PC-3 (cell line): ENCODE results near the gene LRRIQ4. TPM values are rescaled to one million over a fixed set of nuclear protein-coding genes. Genes with fewer than 3 reads are reported as not detected.
A peak's percentile ranks its signal among the peaks of the same experiment; 100 is the strongest.

Experiments
- ATAC-seq: fragments of 200-7000 bp; cut with Tn5 transposase; 2 replicates; pipeline ENCODE4 v1.9.1; 2020; ENCODE audit warnings: mild to moderate bottlenecking, moderate library complexity
- BruUV-seq: library from RNA; stranded (reverse); fragments of 400-500 nt; replicated peaks from 2 replicates; lab custom pipeline; 2021; lab: Mats Ljungman, UMichigan
- CTCF ChIA-PET: fragments of 300-600 bp; sonication (Branson Sonifier 250); formaldehyde crosslinking; loops from one replicate; lab custom pipeline; 2022; ENCODE audit warnings: antibody characterized with exemption; lab: Charles Lee
- POLR2A ChIA-PET: fragments of 300-600 bp; sonication (Branson Sonifier 250); formaldehyde crosslinking; loops from one replicate; lab custom pipeline; 2022; ENCODE audit warnings: antibody characterized with exemption; ENCODE audit not compliant: unreplicated experiment; lab: Charles Lee
- DNase-seq: peaks from one replicate; pipeline ENCODE4 v3.0.0-alpha.2; 2015
- H2AFZ ChIP-seq: fragments of 300-600 bp; sonication (generic); 2 replicates; pipeline ENCODE4 v1.6.0; 2016; ENCODE audit warnings: antibody characterized with exemption, low read length
- H3F3A ChIP-seq: fragments of 300-600 bp; sonication (generic); one replicate; pipeline ENCODE4 v1.6.0; 2017; ENCODE audit warnings: antibody characterized with exemption, low read length, control low read depth, mild to moderate bottlenecking; ENCODE audit not compliant: unreplicated experiment
- H3K27ac ChIP-seq: fragments of 300-600 bp; sonication (generic); 2 replicates; pipeline ENCODE4 v1.5.1; 2016; ENCODE audit warnings: mild to moderate bottlenecking, low read length
- H3K27me3 ChIP-seq: fragments of 300-600 bp; sonication (generic); 2 replicates; pipeline ENCODE4 v1.6.1; 2016; ENCODE audit warnings: low read length, mixed read lengths
- H3K36me3 ChIP-seq: fragments of 300-600 bp; sonication (generic); 2 replicates; pipeline ENCODE4 v1.6.1; 2016; ENCODE audit warnings: low read depth, mixed run types, low read length, mixed read lengths
- H3K4me1 ChIP-seq: fragments of 300-600 bp; sonication (generic); 2 replicates; pipeline ENCODE4 v1.5.1; 2016; ENCODE audit warnings: low read length; ENCODE audit not compliant: insufficient read depth
- H3K4me2 ChIP-seq: fragments of 300-600 bp; sonication (generic); 2 replicates; pipeline ENCODE4 v1.6.0; 2016; ENCODE audit warnings: low read length
- H3K4me3 ChIP-seq: fragments of 300-600 bp; sonication (generic); 2 replicates; pipeline ENCODE4 v1.5.1; 2016; ENCODE audit warnings: mild to moderate bottlenecking, low read length, mixed read lengths
- H3K79me2 ChIP-seq: fragments of 300-600 bp; sonication (generic); 2 replicates; pipeline ENCODE4 v1.6.1; 2017; ENCODE audit warnings: low read length, mixed read lengths
- H3K9ac ChIP-seq: fragments of 300-600 bp; sonication (generic); 2 replicates; pipeline ENCODE4 v1.6.0; 2016; ENCODE audit warnings: mild to moderate bottlenecking, low read length
- H3K9me2 ChIP-seq: fragments of 300-600 bp; sonication (generic); replicated peaks from 2 replicates; pipeline ENCODE4 v1.6.1; 2016; ENCODE audit warnings: mixed run types, low read length, mixed read lengths
- H3K9me3 ChIP-seq: fragments of 300-600 bp; sonication (generic); 2 replicates; pipeline ENCODE4 v1.6.1; 2016; ENCODE audit warnings: low read length, mixed read lengths
- H4K20me1 ChIP-seq: fragments of 300-600 bp; sonication (generic); 2 replicates; pipeline ENCODE4 v1.6.1; 2016; ENCODE audit warnings: low read length, mixed read lengths
- CTCF ChIP-seq: fragments of 300-600 bp; sonication (generic); conservative IDR thresholded peaks from 2 replicates; pipeline ENCODE4 v1.5.1; 2017; ENCODE audit warnings: antibody characterized with exemption, low read depth, mild to moderate bottlenecking, low read length
- EZH2 ChIP-seq: fragments of 300-600 bp; sonication (generic); IDR thresholded peaks from one replicate; pipeline ENCODE4 v1.6.1; 2017; ENCODE audit warnings: antibody characterized with exemption, mild to moderate bottlenecking, low read length; ENCODE audit not compliant: unreplicated experiment
- EZH2phosphoT487 ChIP-seq: fragments of 300-600 bp; sonication (generic); IDR thresholded peaks from 2 replicates; pipeline ENCODE4 v1.6.1; 2018; ENCODE audit warnings: mild to moderate bottlenecking, antibody characterized with exemption, low read length, borderline replicate concordance
- intact Hi-C: fragments of 100-400 bp; cut with micrococcal nuclease; formaldehyde crosslinking; loops from 2 replicates; pipeline ENCODE4 v1.9.0; 2023
- total RNA-seq: library from RNA; depleted of rRNA; stranded (reverse); fragments of >200 nt; gene quantifications from 2 replicates; pipeline ENCODE4 v1.2.3, GENCODE V29; 2014

LRRIQ4 gene
- total RNA-seq, 1 experiment from 2014 or later, result not detected

- ATAC-seq, result no peak
- Histone ChIP-seq H3K36me3 (no peaks in the 10 kb centered on the region), H3K9ac (no peak overlapping the region), H3K4me1 (peaks cover 3% of the 10 kb centered on the region; the same call in 1 of the 2 replicates), H3K4me2 (no peak overlapping the region), H3K4me3 (no peak overlapping the region), H3K27ac (no peak overlapping the region), H4K20me1 (no peaks in the 10 kb centered on the region), H3K79me2 (no peaks in the 10 kb centered on the region), H3K9me2 (no peaks in the 10 kb centered on the region), H3K9me3 (no peaks in the 10 kb centered on the region), H2AFZ (no peak overlapping the region), H3K27me3 (no peaks in the 10 kb centered on the region), H3F3A (no peaks in the 10 kb centered on the region)
- intact Hi-C loops, result no loop called here
- DNase-seq, result no peak
- no TSS peak for BruUV-seq
- ChIA-PET CTCF (no interaction called here), POLR2A (no interaction called here)
- TF ChIP-seq EZH2 (no peak), EZH2phosphoT487 (no peak), CTCF (no peak)
Measured at GRCh38 chr3:169841171-169841570, 28.5 kb downstream of the LRRIQ4 start.

DNA sequence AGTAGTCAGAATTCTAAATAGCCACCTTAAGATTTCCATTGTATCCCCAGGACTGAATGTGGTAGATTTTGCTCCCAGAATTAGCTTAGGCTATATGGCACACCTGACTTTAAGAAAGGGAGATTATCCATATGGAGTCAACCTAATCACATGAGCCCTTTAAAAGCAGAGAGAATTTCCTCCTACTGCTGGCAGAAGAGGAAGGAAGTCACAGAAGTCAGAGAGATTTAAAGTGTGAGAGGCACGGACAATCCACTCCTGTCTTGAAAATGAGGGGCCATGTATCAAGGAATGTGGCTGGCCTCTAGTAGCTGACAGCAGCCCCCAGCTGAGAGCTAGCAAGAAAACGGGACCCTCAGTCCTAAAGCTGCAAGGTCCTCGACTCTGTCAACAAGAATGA is 30.3 kb downstream of the LRRIQ4 start:
- Histone ChIP-seq H3F3A (no peaks in the 10 kb centered on the region), H3K27me3 (no peaks in the 10 kb centered on the region), H3K4me1 (peaks cover 16% of the 10 kb centered on the region), H3K79me2 (no peaks in the 10 kb centered on the region), H3K9ac (no peak overlapping the region), H3K27ac (no peak overlapping the region), H3K4me2 (no peak overlapping the region), H3K4me3 (no peak overlapping the region), H3K9me2 (no peaks in the 10 kb centered on the region), H3K9me3 (no peaks in the 10 kb centered on the region), H3K36me3 (no peaks in the 10 kb centered on the region), H4K20me1 (no peaks in the 10 kb centered on the region), H2AFZ (no peak overlapping the region)
- BruUV-seq, result no TSS peak
- DNase-seq (no peak), ATAC-seq (no peak)
- no peak for TF ChIP-seq EZH2
- no peak for TF ChIP-seq EZH2phosphoT487
- TF ChIP-seq CTCF, result no peak
- ChIA-PET CTCF (no interaction called here), POLR2A (no interaction called here)
- intact Hi-C loops, result no loop called here

- intact Hi-C loops, result loop anchor here (2.0 kb wide), 1 partner anchor 16 kb away; no protein-coding TSS in a partner anchor
- no peaks in the 10 kb centered on the region for H3K79me2 ChIP-seq
- no TSS peak for BruUV-seq
- no peaks in the 10 kb centered on the region for H3K9me2 ChIP-seq
- H3K36me3 ChIP-seq, result no peaks in the 10 kb centered on the region
- H3K9me3 ChIP-seq, result no peaks in the 10 kb centered on the region
- peak overlapping the region; percentile 68 for H3K27ac ChIP-seq
- peak; percentile 92 for DNase-seq
- H3K4me3 ChIP-seq, result no peak overlapping the region
- H2AFZ ChIP-seq, result peak overlapping the region; percentile 43; the same call in 1 of the 2 replicates
- ChIA-PET CTCF (no interaction called here), POLR2A (no interaction called here)
- no peaks in the 10 kb centered on the region for H3K27me3 ChIP-seq
- H4K20me1 ChIP-seq, result no peaks in the 10 kb centered on the region
- H3K4me1 ChIP-seq, result peaks cover 16% of the 10 kb centered on the region
- ATAC-seq, result peak; percentile 99
- H3K9ac ChIP-seq, result peak overlapping the region; percentile 16; the same call in 1 of the 2 replicates
- H3F3A ChIP-seq, result no peaks in the 10 kb centered on the region
- H3K4me2 ChIP-seq, result peak overlapping the region; percentile 58
- no peak for TF ChIP-seq CTCF
- no peak for TF ChIP-seq EZH2phosphoT487
- no peak for TF ChIP-seq EZH2
Measured at GRCh38 chr3:169846458-169847193, 34.0 kb downstream of the LRRIQ4 start.
